Gastrocnemius medialis (tissue), 4 donors: ENCODE results near the gene PRKG1. TPM values are rescaled to one million over a fixed set of nuclear protein-coding genes. Genes with fewer than 3 reads are reported as not detected.

Experiments
- ATAC-seq, 2 donors: fragments of 150-250 bp; one replicate each; pipeline ENCODE4 v1.9.1; 2016
- DNase-seq, 2 donors: peaks; one replicate each; pipeline ENCODE4 v3.0.0-alpha.2; 2019
- H3K27ac ChIP-seq, 4 donors: fragments of 200-600 bp; sonication (generic); 1 replicate in 1 of 4; 2 replicates in 3 of 4; pipeline ENCODE4 v1.5.1; 2016 to 2018; ENCODE audit warnings: mild to moderate bottlenecking in 2 of 4, moderate library complexity in 1 of 4
- H3K27me3 ChIP-seq, 3 donors: fragments of 200-600 bp; sonication (generic) in 2 of 3; 1 replicate in 1 of 3; 2 replicates in 2 of 3; pipeline versions ENCODE4 v1.5.1 to v1.6.0; 2016 to 2019; ENCODE audit warnings: mild to moderate bottlenecking in 1 of 3, moderate library complexity in 1 of 3
- H3K36me3 ChIP-seq, 2 donors: fragments of 200-600 bp; sonication (generic) in 1 of 2; one replicate each; pipeline ENCODE4 v1.5.1; 2017 to 2018
- H3K4me1 ChIP-seq, 2 donors: fragments of 200-600 bp; sonication (generic) in 1 of 2; one replicate each; pipeline ENCODE4 v1.5.1; 2016 to 2017; ENCODE audit warnings: mild to moderate bottlenecking in 2 of 2
- H3K4me3 ChIP-seq, 4 donors: fragments of 200-600 bp; sonication (generic) in 3 of 4; 1 replicate in 1 of 4; 2 replicates in 3 of 4; pipeline ENCODE4 v1.5.1; 2016 to 2019; ENCODE audit warnings: mild to moderate bottlenecking in 2 of 4
- H3K9me3 ChIP-seq, 3 donors: fragments of 200-600 bp; sonication (generic) in 2 of 3; 1 replicate in 1 of 3; 2 replicates in 2 of 3; pipeline ENCODE4 v1.5.1; 2016 to 2019
- CTCF ChIP-seq, 5 experiments: fragments of 450-650 bp in 3 of 5; fragments of 200-600 bp in 2 of 5; sonication (generic) in 2 of 5; IDR thresholded peaks in 4 of 5; conservative IDR thresholded peaks in 1 of 5; 1 replicate in 4 of 5; 2 replicates in 1 of 5; pipeline ENCODE4 v1.5.1; 2016 to 2019; ENCODE audit warnings: antibody characterized with exemption in 5 of 5, mild to moderate bottlenecking in 3 of 5, moderate library complexity in 3 of 5
- POLR2A ChIP-seq, 2 donors: fragments of 450-650 bp; IDR thresholded peaks; one replicate each; pipeline ENCODE4 v1.6.1; 2017; ENCODE audit warnings: antibody characterized with exemption in 2 of 2, mild to moderate bottlenecking in 2 of 2, moderate library complexity in 2 of 2
- in situ Hi-C, 4 donors: fragments of 200-750 bp; cut with MboI; loops; one replicate each; pipeline versions ENCODE4 v1.15.0 to v1.8.0; 2017; ENCODE audit warnings: low sequenced_read_pairs in 4 of 4
- intact Hi-C: fragments of 100-400 bp; cut with DNase I; formaldehyde crosslinking; loops from one replicate; pipeline ENCODE4 v1.15.1; 2023; ENCODE audit warnings: low total_unique reads
- total RNA-seq, 4 donors: library from RNA; depleted of rRNA; stranded (reverse); fragments of >200 nt; gene quantifications; one replicate each; pipeline versions ENCODE4 v1.1.0 to v1.2.3, GENCODE V29; 2016

The PRKG1 gene
- total RNA-seq, 4 donors from 2014 or later: 10.4 to 39.4 (median 25.1) TPM

- no peak for TF ChIP-seq CTCF (IDR thresholded peaks at IDR 0.05 in 4 of 5, conservative IDR thresholded peaks at IDR 0.05 in 1 of 5)
- no peak for TF ChIP-seq POLR2A (IDR thresholded peaks at IDR 0.05)
- no peak overlapping the region for H3K27ac ChIP-seq
- H3K36me3 ChIP-seq: no peaks in the 10 kb centered on the region
- no peak overlapping the region for H3K4me3 ChIP-seq
- in situ Hi-C loops: no loop called here
- DNase-seq (no peak), ATAC-seq (no peak)
- intact Hi-C loops: no loop called here
- no peaks in the 10 kb centered on the region for H3K27me3 ChIP-seq
- H3K9me3 ChIP-seq: no peaks in the 10 kb centered on the region
- H3K4me1 ChIP-seq: no peaks in the 10 kb centered on the region
Measured at GRCh38 chr10:52040486-52040885, 966.2 kb downstream of the PRKG1 start.

- in situ Hi-C loops (no loop called here), intact Hi-C loops (no loop called here)
- Histone ChIP-seq H3K27ac (no peak overlapping the region), H3K4me3 (no peak overlapping the region), H3K36me3 (no peaks in the 10 kb centered on the region), H3K9me3 (no peaks in the 10 kb centered on the region), H3K27me3 (no peaks in the 10 kb centered on the region), H3K4me1 (peaks cover 0 to 2% of the 10 kb centered on the region in 2 donors)
- DNase-seq (no peak), ATAC-seq (no peak)
- no peak for TF ChIP-seq CTCF (IDR thresholded peaks at IDR 0.05 in 4 of 5, conservative IDR thresholded peaks at IDR 0.05 in 1 of 5)
- TF ChIP-seq POLR2A (IDR thresholded peaks at IDR 0.05): no peak
Measured at GRCh38 chr10:52043811-52044210, 969.5 kb downstream of the PRKG1 start.

- intact Hi-C loops (no loop called here), in situ Hi-C loops (no loop called here)
- ATAC-seq (no peak), DNase-seq (no peak)
- no peak for TF ChIP-seq CTCF (IDR thresholded peaks at IDR 0.05 in 4 of 5, conservative IDR thresholded peaks at IDR 0.05 in 1 of 5)
- TF ChIP-seq POLR2A (IDR thresholded peaks at IDR 0.05): no peak
- Histone ChIP-seq H3K4me3 (no peak overlapping the region), H3K27me3 (no peaks in the 10 kb centered on the region), H3K27ac (no peak overlapping the region), H3K36me3 (no peaks in the 10 kb centered on the region), H3K9me3 (no peaks in the 10 kb centered on the region), H3K4me1 (peaks cover 8 to 16% of the 10 kb centered on the region in 2 donors)
Measured at GRCh38 chr10:52048051-52048450, 973.8 kb downstream of the PRKG1 start.

- DNase-seq: no peak
- no peak overlapping the region for H3K4me3 ChIP-seq
- in situ Hi-C loops: no loop called here
- H3K27me3 ChIP-seq: no peaks in the 10 kb centered on the region
- intact Hi-C loops: no loop called here
- no peak overlapping the region for H3K27ac ChIP-seq
- peaks cover 8 to 16% of the 10 kb centered on the region in 2 donors for H3K4me1 ChIP-seq
- no peaks in the 10 kb centered on the region for H3K36me3 ChIP-seq
- no peak for TF ChIP-seq CTCF (IDR thresholded peaks at IDR 0.05 in 4 of 5, conservative IDR thresholded peaks at IDR 0.05 in 1 of 5)
- no peak for TF ChIP-seq POLR2A (IDR thresholded peaks at IDR 0.05)
- no peaks in the 10 kb centered on the region for H3K9me3 ChIP-seq
- peak in 1 of 2 donors; percentile 56 for ATAC-seq
Measured at GRCh38 chr10:52050429-52051047, 976.3 kb downstream of the PRKG1 start.

- TF ChIP-seq POLR2A (IDR thresholded peaks at IDR 0.05) (no peak), CTCF (IDR thresholded peaks at IDR 0.05 in 4 of 5, conservative IDR thresholded peaks at IDR 0.05 in 1 of 5) (no peak)
- Histone ChIP-seq H3K4me1 (peaks cover 8 to 16% of the 10 kb centered on the region in 2 donors), H3K36me3 (no peaks in the 10 kb centered on the region), H3K27ac (no peak overlapping the region), H3K27me3 (no peaks in the 10 kb centered on the region), H3K9me3 (no peaks in the 10 kb centered on the region), H3K4me3 (no peak overlapping the region)
- in situ Hi-C loops: no loop called here
- no peak for ATAC-seq
- intact Hi-C loops: no loop called here
- DNase-seq: no peak
Measured at GRCh38 chr10:52053497-52053896, 979.2 kb downstream of the PRKG1 start.
